Esophagus muscularis mucosa (tissue), 4 donors: ENCODE results near the gene GHRL. TPM values are rescaled to one million over a fixed set of nuclear protein-coding genes. Genes with fewer than 3 reads are reported as not detected.

ENCODE experiments used
- DNase-seq: peaks from one replicate; pipeline ENCODE4 v3.0.0-alpha.2; 2017; ENCODE audit errors: extremely low spot score
- H3K27ac ChIP-seq, 4 donors: fragments of 200-600 bp; sonication (generic); replicated peaks in 1 of 4; 1 replicate in 3 of 4; 2 replicates in 1 of 4; pipeline ENCODE4 v1.5.1; 2016 to 2019; ENCODE audit warnings: mild to moderate bottlenecking in 1 of 4
- H3K27me3 ChIP-seq, 4 donors: fragments of 200-600 bp; sonication (generic); one replicate each; pipeline versions ENCODE4 v1.5.1 to v1.6.0; 2016 to 2019
- H3K36me3 ChIP-seq, 4 donors: fragments of 200-600 bp; sonication (generic); one replicate each; pipeline ENCODE4 v1.5.1; 2016 to 2019
- H3K4me1 ChIP-seq, 4 donors: fragments of 200-600 bp; sonication (generic); one replicate each; pipeline ENCODE4 v1.5.1; 2016 to 2019
- H3K4me3 ChIP-seq, 4 donors: fragments of 200-600 bp; sonication (generic); 1 replicate in 2 of 4; 2 replicates in 2 of 4; pipeline ENCODE4 v1.5.1; 2016 to 2019; ENCODE audit warnings: mild to moderate bottlenecking in 4 of 4, moderate library complexity in 1 of 4
- H3K9me3 ChIP-seq, 4 donors: fragments of 200-600 bp; sonication (generic); 1 replicate in 3 of 4; 2 replicates in 1 of 4; pipeline ENCODE4 v1.5.1; 2016 to 2019
- CTCF ChIP-seq, 3 experiments: fragments of 200-600 bp in 2 of 3; fragments of 450-650 bp in 1 of 3; sonication (generic) in 2 of 3; IDR thresholded peaks; one replicate each; pipeline ENCODE4 v1.5.1; 2017 to 2019; ENCODE audit warnings: antibody characterized with exemption in 3 of 3, mild to moderate bottlenecking in 2 of 3, moderate library complexity in 1 of 3
- EP300 ChIP-seq: sonication (generic); formaldehyde crosslinking; IDR thresholded peaks from one replicate; pipeline ENCODE4 v1.6.1; 2017; ENCODE audit warnings: antibody characterized with exemption
- POLR2A ChIP-seq: fragments of 450-650 bp; IDR thresholded peaks from one replicate; pipeline ENCODE4 v1.6.1; 2017; ENCODE audit warnings: antibody characterized with exemption, moderate library complexity, mild to moderate bottlenecking, low read depth
- POLR2AphosphoS5 ChIP-seq, 2 donors: sonication (generic); formaldehyde crosslinking; IDR thresholded peaks; one replicate each; pipeline ENCODE4 v1.6.1; 2017; ENCODE audit warnings: antibody characterized with exemption in 2 of 2
- WGBS: methylation state at CpG from one replicate; pipeline ENCODE4 v1.1.5; 2018; 5-methylcytosine and 5-hydroxymethylcytosine counted together
- intact Hi-C: fragments of 100-400 bp; cut with DNase I; formaldehyde crosslinking; loops from one replicate; pipeline ENCODE4 v1.15.1; 2023
- total RNA-seq, 4 donors: library from RNA; depleted of rRNA; stranded (reverse); fragments of >200 nt; gene quantifications; one replicate each; pipeline versions ENCODE4 v1.1.0 to v1.2.1, GENCODE V29; 2016

Gene GHRL
- total RNA-seq, 4 donors from 2014 or later = 0.40 TPM; not detected in 3

GRCh38 chr3:10304905-10305304 lies 12.2 kb upstream of the GHRL start:
- no peak for TF ChIP-seq POLR2A
- TF ChIP-seq CTCF (IDR thresholded peaks at IDR 0.05) = no peak
- no peak for TF ChIP-seq EP300
- no peak for TF ChIP-seq POLR2AphosphoS5 (IDR thresholded peaks at IDR 0.05)

GRCh38 chr3:10303785-10304184 lies 11.0 kb upstream of the GHRL start:
- 83% methylated on average over 7 of the region's 8 CpGs for WGBS
- no peak overlapping the region for H3K4me3 ChIP-seq
- H3K9me3 ChIP-seq = no peaks in the 10 kb centered on the region
- DNase-seq = no peak
- TF ChIP-seq POLR2A = no peak
- no peak for TF ChIP-seq EP300
- no peak for TF ChIP-seq CTCF (IDR thresholded peaks at IDR 0.05)
- TF ChIP-seq POLR2AphosphoS5 (IDR thresholded peaks at IDR 0.05) = no peak
- H3K4me1 ChIP-seq = no peaks in the 10 kb centered on the region
- intact Hi-C loops = no loop called here
- no peak overlapping the region for H3K27ac ChIP-seq
- peaks cover 67 to 98% (median 92%) of the 10 kb centered on the region in 4 donors for H3K36me3 ChIP-seq
- H3K27me3 ChIP-seq = no peaks in the 10 kb centered on the region

More at GRCh38 chr3:10304905-10305304, 12.2 kb upstream of the GHRL start:
- WGBS = 91% methylated on average over 6 of the region's 8 CpGs
- no peak overlapping the region for H3K4me3 ChIP-seq
- DNase-seq = no peak
- no peaks in the 10 kb centered on the region for H3K4me1 ChIP-seq
- peaks cover 70 to 98% (median 93%) of the 10 kb centered on the region in 4 donors for H3K36me3 ChIP-seq
- no peak overlapping the region for H3K27ac ChIP-seq
- no peaks in the 10 kb centered on the region for H3K9me3 ChIP-seq
- intact Hi-C loops = no loop called here
- H3K27me3 ChIP-seq = no peaks in the 10 kb centered on the region

- TF ChIP-seq POLR2AphosphoS5 (IDR thresholded peaks at IDR 0.05) (no peak), EP300 (no peak), CTCF (IDR thresholded peaks at IDR 0.05) (no peak), POLR2A (no peak)
- intact Hi-C loops = no loop called here
- DNase-seq = no peak
- Histone ChIP-seq H3K36me3 (peaks cover 67 to 97% (median 93%) of the 10 kb centered on the region in 4 donors), H3K27me3 (no peaks in the 10 kb centered on the region), H3K27ac (no peak overlapping the region), H3K9me3 (no peaks in the 10 kb centered on the region), H3K4me3 (no peak overlapping the region), H3K4me1 (no peaks in the 10 kb centered on the region)
- 92% methylated on average over 9 of the region's 9 CpGs for WGBS
Measured at GRCh38 chr3:10303105-10303504, 10.4 kb upstream of the GHRL start.

GRCh38 chr3:10300087-10300486 lies 7.3 kb upstream of the GHRL start:
- H3K36me3 ChIP-seq = peaks cover 52 to 83% (median 81%) of the 10 kb centered on the region in 4 donors

More at GRCh38 chr3:10300087-10300486, 7.3 kb upstream of the GHRL start:
- intact Hi-C loops = no loop called here
- WGBS = 91% methylated on average over 9 of the region's 9 CpGs
- no peak overlapping the region for H3K4me3 ChIP-seq
- TF ChIP-seq POLR2A = no peak
- no peak for TF ChIP-seq EP300
- no peak for TF ChIP-seq CTCF (IDR thresholded peaks at IDR 0.05)
- H3K27ac ChIP-seq = no peak overlapping the region
- H3K4me1 ChIP-seq = no peaks in the 10 kb centered on the region
- no peak for DNase-seq
- H3K27me3 ChIP-seq = no peaks in the 10 kb centered on the region
- no peaks in the 10 kb centered on the region for H3K9me3 ChIP-seq
